DND-41 (cell line): ENCODE results near the gene DISC1.

Source experiments
- EZH2 ChIP-seq: IDR thresholded peaks from 3 replicates; pipeline ENCODE4 v1.6.1; 2012; ENCODE audit warnings: borderline replicate concordance, low read depth, mild to moderate bottlenecking, moderate library complexity, low read length, inconsistent platforms; ENCODE audit not compliant: severe bottlenecking
- TF ChIP-seq, protein P1 (sequence below): IDR thresholded peaks from 2 replicates; pipeline ENCODE4 v1.5.1; 2012; ENCODE audit warnings: borderline replicate concordance, low read length, moderate library complexity, mild to moderate bottlenecking; ENCODE audit not compliant: poor library complexity, severe bottlenecking; ENCODE audit errors: extremely low read depth

DNA sequence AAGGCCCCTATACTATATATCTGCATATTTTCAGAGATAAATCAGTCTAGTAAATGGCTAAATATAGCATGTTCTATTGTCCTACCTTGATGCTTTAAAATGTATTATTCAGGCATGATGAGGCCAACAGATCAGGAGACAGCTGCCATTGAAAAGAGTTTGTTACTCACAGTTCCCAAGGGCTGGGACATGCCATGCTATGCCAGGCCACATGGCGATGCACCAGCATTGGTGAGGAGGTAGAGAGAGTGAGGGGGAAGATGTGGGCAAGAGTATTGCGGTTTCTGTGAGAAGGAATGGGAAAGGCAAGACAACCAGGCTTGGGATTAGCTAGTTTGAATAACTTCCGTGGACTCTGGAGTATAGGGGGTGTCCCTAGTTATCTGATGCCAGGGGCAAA lies 316.5 kb downstream of the DISC1 start:
- TF ChIP-seq, protein P1, sequence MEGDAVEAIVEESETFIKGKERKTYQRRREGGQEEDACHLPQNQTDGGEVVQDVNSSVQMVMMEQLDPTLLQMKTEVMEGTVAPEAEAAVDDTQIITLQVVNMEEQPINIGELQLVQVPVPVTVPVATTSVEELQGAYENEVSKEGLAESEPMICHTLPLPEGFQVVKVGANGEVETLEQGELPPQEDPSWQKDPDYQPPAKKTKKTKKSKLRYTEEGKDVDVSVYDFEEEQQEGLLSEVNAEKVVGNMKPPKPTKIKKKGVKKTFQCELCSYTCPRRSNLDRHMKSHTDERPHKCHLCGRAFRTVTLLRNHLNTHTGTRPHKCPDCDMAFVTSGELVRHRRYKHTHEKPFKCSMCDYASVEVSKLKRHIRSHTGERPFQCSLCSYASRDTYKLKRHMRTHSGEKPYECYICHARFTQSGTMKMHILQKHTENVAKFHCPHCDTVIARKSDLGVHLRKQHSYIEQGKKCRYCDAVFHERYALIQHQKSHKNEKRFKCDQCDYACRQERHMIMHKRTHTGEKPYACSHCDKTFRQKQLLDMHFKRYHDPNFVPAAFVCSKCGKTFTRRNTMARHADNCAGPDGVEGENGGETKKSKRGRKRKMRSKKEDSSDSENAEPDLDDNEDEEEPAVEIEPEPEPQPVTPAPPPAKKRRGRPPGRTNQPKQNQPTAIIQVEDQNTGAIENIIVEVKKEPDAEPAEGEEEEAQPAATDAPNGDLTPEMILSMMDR = no peak
- no peak for TF ChIP-seq EZH2
